Measurements from ENCODE around the gene RNF144B. TPM values are rescaled to one million over a fixed set of nuclear protein-coding genes. Genes with fewer than 3 reads are reported as not detected.
A peak's percentile ranks its signal among the peaks of the same experiment; 100 is the strongest.

Gene RNF144B
- total and polyA plus RNA-seq, 4 donors, result 3.3 to 12.0 (median 6.3) TPM

GRCh38 chr6:18427296-18427695 is 40.1 kb downstream of the RNF144B start:
- no peak for DNase-seq (ENCODE audit: low read depth in 4 of 6, low spot score in 6 of 6)
- Histone ChIP-seq H3K36me3 (ENCODE audit: control insufficient read depth, insufficient read depth, low read length) (no peaks in the 10 kb centered on the region), H3K27me3 (ENCODE audit: control insufficient read depth, insufficient read depth, low read length) (no peaks in the 10 kb centered on the region), H3K4me1 (ENCODE audit: control insufficient read depth, insufficient read depth, low read length) (peaks cover 4% of the 10 kb centered on the region), H3K9me3 (ENCODE audit: control insufficient read depth, insufficient read depth, low read length) (no peaks in the 10 kb centered on the region), H3K4me3 (ENCODE audit: low read depth, low read length) (no peak overlapping the region), H3K27ac (ENCODE audit: low read depth, low read length) (no peak overlapping the region)
- 67% methylated on average over 1 of the region's 2 CpGs for WGBS (ENCODE audit: insufficient coverage)

GRCh38 chr6:18429655-18430297 is 42.6 kb downstream of the RNF144B start:
- Histone ChIP-seq H3K36me3 (ENCODE audit: control insufficient read depth, insufficient read depth, low read length) (no peaks in the 10 kb centered on the region), H3K27ac (ENCODE audit: low read depth, low read length) (no peak overlapping the region), H3K27me3 (ENCODE audit: control insufficient read depth, insufficient read depth, low read length) (no peaks in the 10 kb centered on the region), H3K9me3 (ENCODE audit: control insufficient read depth, insufficient read depth, low read length) (no peaks in the 10 kb centered on the region), H3K4me3 (ENCODE audit: low read depth, low read length) (no peak overlapping the region), H3K4me1 (ENCODE audit: control insufficient read depth, insufficient read depth, low read length) (no peaks in the 10 kb centered on the region)
- 80% methylated on average over 1 of the region's 4 CpGs for WGBS (ENCODE audit: insufficient coverage)
- no peak for DNase-seq (ENCODE audit: low read depth in 4 of 6, low spot score in 6 of 6)

GRCh38 chr6:18431581-18431980 is 44.4 kb downstream of the RNF144B start:
- DNase-seq (ENCODE audit: low read depth in 4 of 6, low spot score in 6 of 6), result no peak
- Histone ChIP-seq H3K4me1 (ENCODE audit: control insufficient read depth, insufficient read depth, low read length) (no peaks in the 10 kb centered on the region), H3K9me3 (ENCODE audit: control insufficient read depth, insufficient read depth, low read length) (no peaks in the 10 kb centered on the region), H3K27ac (ENCODE audit: low read depth, low read length) (no peak overlapping the region), H3K27me3 (ENCODE audit: control insufficient read depth, insufficient read depth, low read length) (no peaks in the 10 kb centered on the region), H3K36me3 (ENCODE audit: control insufficient read depth, insufficient read depth, low read length) (no peaks in the 10 kb centered on the region), H3K4me3 (ENCODE audit: low read depth, low read length) (no peak overlapping the region)
- whole genome bisulfite sequencing (ENCODE audit: insufficient coverage), result no CpG with 5 or more reads among the region's 2 CpGs

- 70% methylated on average over 2 of the region's 3 CpGs for WGBS (ENCODE audit: insufficient coverage)
- no peak for DNase-seq (ENCODE audit: low read depth in 4 of 6, low spot score in 6 of 6)
- Histone ChIP-seq H3K36me3 (ENCODE audit: control insufficient read depth, insufficient read depth, low read length) (no peaks in the 10 kb centered on the region), H3K9me3 (ENCODE audit: control insufficient read depth, insufficient read depth, low read length) (no peaks in the 10 kb centered on the region), H3K4me3 (ENCODE audit: low read depth, low read length) (no peak overlapping the region), H3K27me3 (ENCODE audit: control insufficient read depth, insufficient read depth, low read length) (no peaks in the 10 kb centered on the region), H3K27ac (ENCODE audit: low read depth, low read length) (no peak overlapping the region), H3K4me1 (ENCODE audit: control insufficient read depth, insufficient read depth, low read length) (no peaks in the 10 kb centered on the region)
Observed at GRCh38 chr6:18432180-18432579, 45.0 kb downstream of the RNF144B start.

- WGBS (ENCODE audit: insufficient coverage), result 97% methylated on average over 2 of the region's 3 CpGs
- Histone ChIP-seq H3K36me3 (ENCODE audit: control insufficient read depth, insufficient read depth, low read length) (no peaks in the 10 kb centered on the region), H3K4me3 (ENCODE audit: low read depth, low read length) (no peak overlapping the region), H3K27ac (ENCODE audit: low read depth, low read length) (no peak overlapping the region), H3K4me1 (ENCODE audit: control insufficient read depth, insufficient read depth, low read length) (no peaks in the 10 kb centered on the region), H3K9me3 (ENCODE audit: control insufficient read depth, insufficient read depth, low read length) (no peaks in the 10 kb centered on the region), H3K27me3 (ENCODE audit: control insufficient read depth, insufficient read depth, low read length) (no peaks in the 10 kb centered on the region)
- DNase-seq (ENCODE audit: low read depth in 4 of 6, low spot score in 6 of 6), result no peak
Observed at GRCh38 chr6:18432619-18433018, 45.5 kb downstream of the RNF144B start.

GRCh38 chr6:18433059-18433458 is 45.9 kb downstream of the RNF144B start:
- Histone ChIP-seq H3K9me3 (ENCODE audit: control insufficient read depth, insufficient read depth, low read length) (no peaks in the 10 kb centered on the region), H3K4me3 (ENCODE audit: low read depth, low read length) (no peak overlapping the region), H3K36me3 (ENCODE audit: control insufficient read depth, insufficient read depth, low read length) (no peaks in the 10 kb centered on the region), H3K4me1 (ENCODE audit: control insufficient read depth, insufficient read depth, low read length) (no peaks in the 10 kb centered on the region), H3K27ac (ENCODE audit: low read depth, low read length) (no peak overlapping the region), H3K27me3 (ENCODE audit: control insufficient read depth, insufficient read depth, low read length) (no peaks in the 10 kb centered on the region)
- no peak for DNase-seq (ENCODE audit: low read depth in 4 of 6, low spot score in 6 of 6)
- 76% methylated on average over 2 of the region's 2 CpGs for whole genome bisulfite sequencing (ENCODE audit: insufficient coverage)

GRCh38 chr6:18436341-18436740 is 49.2 kb downstream of the RNF144B start:
- DNase-seq (ENCODE audit: low read depth in 4 of 6, low spot score in 6 of 6), result no peak
- H3K27me3 ChIP-seq (ENCODE audit: control insufficient read depth, insufficient read depth, low read length), result no peaks in the 10 kb centered on the region
- no peak overlapping the region for H3K27ac ChIP-seq (ENCODE audit: low read depth, low read length)
- H3K9me3 ChIP-seq (ENCODE audit: control insufficient read depth, insufficient read depth, low read length), result no peaks in the 10 kb centered on the region
- H3K36me3 ChIP-seq (ENCODE audit: control insufficient read depth, insufficient read depth, low read length), result no peaks in the 10 kb centered on the region
- H3K4me1 ChIP-seq (ENCODE audit: control insufficient read depth, insufficient read depth, low read length), result no peaks in the 10 kb centered on the region
- no peak overlapping the region for H3K4me3 ChIP-seq (ENCODE audit: low read depth, low read length)
- no CpG with 5 or more reads among the region's 3 CpGs for WGBS (ENCODE audit: insufficient coverage)

- no peaks in the 10 kb centered on the region for H3K27me3 ChIP-seq (ENCODE audit: control insufficient read depth, insufficient read depth, low read length)
- no peak overlapping the region for H3K27ac ChIP-seq (ENCODE audit: low read depth, low read length)
- H3K4me1 ChIP-seq (ENCODE audit: control insufficient read depth, insufficient read depth, low read length), result no peaks in the 10 kb centered on the region
- H3K4me3 ChIP-seq (ENCODE audit: low read depth, low read length), result no peak overlapping the region
- DNase-seq (ENCODE audit: low read depth in 4 of 6, low spot score in 6 of 6), result no peak
- no peaks in the 10 kb centered on the region for H3K36me3 ChIP-seq (ENCODE audit: control insufficient read depth, insufficient read depth, low read length)
- no peaks in the 10 kb centered on the region for H3K9me3 ChIP-seq (ENCODE audit: control insufficient read depth, insufficient read depth, low read length)
Observed at GRCh38 chr6:18439581-18439980, 52.4 kb downstream of the RNF144B start.

GRCh38 chr6:18441251-18441979 is 54.3 kb downstream of the RNF144B start:
- no peak for DNase-seq (ENCODE audit: low read depth in 4 of 6, low spot score in 6 of 6)
- WGBS (ENCODE audit: insufficient coverage), result no CpG with 5 or more reads among the region's 3 CpGs
- H3K4me3 ChIP-seq (ENCODE audit: low read depth, low read length), result no peak overlapping the region

GRCh38 chr6:18444111-18444510 is 57.0 kb downstream of the RNF144B start:
- H3K4me1 ChIP-seq (ENCODE audit: control insufficient read depth, insufficient read depth, low read length), result no peaks in the 10 kb centered on the region
- H3K36me3 ChIP-seq (ENCODE audit: control insufficient read depth, insufficient read depth, low read length), result no peaks in the 10 kb centered on the region
- H3K9me3 ChIP-seq (ENCODE audit: control insufficient read depth, insufficient read depth, low read length), result no peaks in the 10 kb centered on the region
- 100% methylated on average over 1 of the region's 5 CpGs for WGBS (ENCODE audit: insufficient coverage)
- H3K27ac ChIP-seq (ENCODE audit: low read depth, low read length), result no peak overlapping the region
- H3K27me3 ChIP-seq (ENCODE audit: control insufficient read depth, insufficient read depth, low read length), result no peaks in the 10 kb centered on the region
- no peak overlapping the region for H3K4me3 ChIP-seq (ENCODE audit: low read depth, low read length)
- DNase-seq (ENCODE audit: low read depth in 4 of 6, low spot score in 6 of 6), result peak in 1 of 6 donors; percentile 57

More at GRCh38 chr6:18441251-18441979, 54.3 kb downstream of the RNF144B start:
- no peaks in the 10 kb centered on the region for H3K9me3 ChIP-seq (ENCODE audit: control insufficient read depth, insufficient read depth, low read length)
- no peaks in the 10 kb centered on the region for H3K36me3 ChIP-seq (ENCODE audit: control insufficient read depth, insufficient read depth, low read length)
- H3K27ac ChIP-seq (ENCODE audit: low read depth, low read length), result no peak overlapping the region
- H3K27me3 ChIP-seq (ENCODE audit: control insufficient read depth, insufficient read depth, low read length), result no peaks in the 10 kb centered on the region
- H3K4me1 ChIP-seq (ENCODE audit: control insufficient read depth, insufficient read depth, low read length), result no peaks in the 10 kb centered on the region
